Thoracic aorta (tissue), 2 donors: ENCODE results near the gene PARG. TPM values are rescaled to one million over a fixed set of nuclear protein-coding genes. Genes with fewer than 3 reads are reported as not detected.
"Not testable (repeated sequence)": the region's sequence is repeated elsewhere in the genome, so short reads cannot be mapped to it uniquely, and the experiment has no call there.

ENCODE experiments used
- ATAC-seq: fragments of 150-250 bp; one replicate; pipeline ENCODE4 v1.8.0; 2017; ENCODE audit warnings: low read depth; ENCODE audit not compliant: insufficient number of reproducible peaks, low FRiP score
- DNase-seq: peaks from one replicate; pipeline ENCODE4 v3.0.0-alpha.2; 2020; ENCODE audit warnings: low spot score
- H3K27ac ChIP-seq, 2 donors: fragments of 200-600 bp; sonication (generic); 1 replicate in 1 of 2; 2 replicates in 1 of 2; pipeline ENCODE4 v1.5.1; 2016; ENCODE audit warnings: mild to moderate bottlenecking in 2 of 2, moderate library complexity in 2 of 2
- H3K27me3 ChIP-seq: fragments of 200-600 bp; sonication (generic); replicated peaks from 2 replicates; pipeline ENCODE4 v1.6.0; 2016; ENCODE audit warnings: mild to moderate bottlenecking; ENCODE audit not compliant: insufficient read depth
- H3K36me3 ChIP-seq: fragments of 200-600 bp; sonication (generic); one replicate; pipeline ENCODE4 v1.5.1; 2016
- H3K4me1 ChIP-seq, 2 donors: fragments of 200-600 bp; sonication (generic); 1 replicate in 1 of 2; 2 replicates in 1 of 2; pipeline versions ENCODE4 v1.5.1 to v1.6.0; 2016; ENCODE audit warnings: low read depth in 2 of 2, mild to moderate bottlenecking in 1 of 2; ENCODE audit not compliant: control insufficient read depth in 1 of 2
- H3K4me3 ChIP-seq: fragments of 200-600 bp; sonication (generic); 2 replicates; pipeline ENCODE4 v1.5.1; 2016; ENCODE audit warnings: mild to moderate bottlenecking
- H3K9me3 ChIP-seq: fragments of 200-600 bp; sonication (generic); 2 replicates; pipeline ENCODE4 v1.5.1; 2016
- total RNA-seq, 2 donors: library from RNA; depleted of rRNA; stranded (reverse); fragments of >200 nt; gene quantifications; one replicate each; pipeline versions ENCODE4 v1.1.0 to v1.2.3, GENCODE V29; 2016

PARG gene
- total RNA-seq, 2 donors from 2014 or later = 24.0 to 62.9 TPM

DNA sequence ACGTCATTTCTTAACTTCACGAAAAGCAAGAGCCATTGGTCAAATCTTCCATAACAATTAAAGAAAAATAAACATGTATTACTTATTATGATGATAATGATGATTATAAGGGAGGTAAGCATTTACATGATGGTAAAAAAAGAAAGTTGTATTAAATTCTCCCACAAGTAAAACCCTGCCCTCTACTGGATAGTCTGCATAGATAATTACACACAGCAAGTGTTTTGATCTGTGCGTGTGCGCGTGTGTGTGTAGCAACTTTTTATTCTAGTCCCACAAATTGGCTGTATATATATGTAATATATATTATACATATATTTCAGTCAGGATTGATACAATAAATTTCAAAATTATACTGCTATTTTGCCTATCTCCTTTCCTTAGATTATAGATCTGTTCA is 51.8 kb downstream of the PARG start:
- not testable (repeated sequence) for H3K27me3 ChIP-seq, DNase-seq, H3K27ac ChIP-seq, H3K9me3 ChIP-seq, H3K4me3 ChIP-seq, ATAC-seq, H3K4me1 ChIP-seq, H3K36me3 ChIP-seq

DNA sequence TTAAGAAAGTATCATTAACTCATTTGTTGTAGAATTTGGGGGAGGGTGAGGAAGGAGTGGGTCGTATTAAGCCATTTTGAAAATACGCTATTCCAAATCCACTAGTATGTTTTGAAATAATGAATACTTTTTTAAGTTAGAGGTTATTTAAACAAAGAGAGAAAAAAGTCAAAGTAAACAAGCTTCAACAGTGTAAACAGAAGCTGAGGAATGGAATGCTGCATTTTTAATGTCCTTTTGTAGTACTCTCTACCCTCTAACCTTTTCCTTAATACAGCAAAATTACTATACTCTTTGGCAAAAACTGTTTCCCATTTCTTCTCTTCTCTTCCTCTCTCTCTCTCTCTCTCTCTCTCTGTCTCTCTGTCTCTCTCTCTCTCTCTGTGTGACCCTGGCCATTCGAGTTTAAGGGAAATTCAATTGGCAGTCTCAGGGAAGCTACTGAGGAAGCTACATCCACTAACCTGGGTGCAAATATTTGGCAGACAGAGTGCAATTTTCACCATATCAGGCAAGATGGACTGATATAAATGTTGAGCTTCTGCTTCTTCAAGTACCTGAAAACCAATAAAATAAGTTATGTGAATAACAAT is 57.0 kb downstream of the PARG start:
- not testable (repeated sequence) for ATAC-seq, H3K27ac ChIP-seq, H3K4me1 ChIP-seq, H3K27me3 ChIP-seq, H3K9me3 ChIP-seq, H3K4me3 ChIP-seq, H3K36me3 ChIP-seq, DNase-seq

DNA sequence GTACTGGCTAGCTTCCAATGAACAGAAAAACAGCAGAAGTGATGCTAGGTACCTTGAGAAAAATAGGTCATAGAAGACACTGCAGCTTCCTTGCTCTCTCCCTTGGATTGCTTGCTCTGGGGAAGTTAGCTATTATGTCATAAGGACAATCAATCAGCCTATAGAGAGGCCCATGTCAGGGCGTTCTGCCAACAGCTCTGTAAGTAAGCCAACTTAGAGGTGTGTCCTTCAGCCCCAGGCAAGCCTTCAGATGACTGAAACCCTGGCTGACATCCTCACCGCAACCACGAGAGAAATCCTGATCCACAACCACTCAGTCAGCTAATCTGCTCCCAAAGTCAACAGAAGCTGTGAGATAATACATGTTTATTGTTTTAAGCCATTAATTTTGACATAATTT is 58.0 kb downstream of the PARG start:
- not testable (repeated sequence) for H3K4me3 ChIP-seq, DNase-seq, H3K4me1 ChIP-seq, H3K36me3 ChIP-seq, H3K27me3 ChIP-seq, H3K9me3 ChIP-seq, H3K27ac ChIP-seq, ATAC-seq

DNA sequence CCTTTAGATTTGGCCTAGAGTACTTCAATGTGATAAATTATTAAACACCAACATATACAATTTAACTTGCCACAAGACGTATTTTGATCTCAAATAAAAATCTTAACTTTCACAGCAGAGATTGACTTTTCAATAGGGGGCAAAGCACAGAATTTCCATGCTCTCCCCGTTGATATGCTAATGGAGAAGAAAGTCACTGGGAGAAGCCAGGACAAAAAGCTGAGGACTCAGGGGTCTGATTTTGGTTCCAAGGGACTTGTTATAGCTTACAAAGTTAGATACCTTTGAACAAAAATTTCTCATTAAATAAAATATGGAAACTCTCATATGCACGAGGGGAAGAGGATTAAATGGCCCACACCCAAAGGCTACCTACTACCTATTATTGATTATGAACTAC is 59.5 kb downstream of the PARG start:
- DNase-seq, ATAC-seq, H3K4me3 ChIP-seq, H3K4me1 ChIP-seq, H3K27me3 ChIP-seq, H3K36me3 ChIP-seq, H3K27ac ChIP-seq, H3K9me3 ChIP-seq: not testable (repeated sequence)

DNA sequence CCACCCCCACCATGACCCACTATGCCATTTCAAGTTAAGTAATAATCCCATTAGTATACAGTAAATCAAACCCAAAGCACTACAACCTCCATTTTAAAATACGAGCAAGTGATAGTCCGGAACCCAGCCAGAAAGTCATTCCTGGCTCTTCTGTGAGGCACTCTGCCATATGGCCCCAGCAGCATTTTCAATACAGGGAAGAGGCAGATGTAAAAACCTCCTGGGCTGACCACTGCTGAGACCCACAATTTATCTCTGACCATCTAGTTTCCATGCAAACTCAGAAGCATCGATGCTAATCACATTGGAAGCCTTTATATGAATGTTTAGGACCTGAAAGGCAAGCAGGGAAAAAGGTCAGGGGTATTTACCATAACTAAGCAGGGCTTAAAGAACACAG is 69.1 kb downstream of the PARG start:
- not testable (repeated sequence) for H3K4me3 ChIP-seq, ATAC-seq, H3K36me3 ChIP-seq, H3K4me1 ChIP-seq, DNase-seq, H3K27me3 ChIP-seq, H3K27ac ChIP-seq, H3K9me3 ChIP-seq

DNA sequence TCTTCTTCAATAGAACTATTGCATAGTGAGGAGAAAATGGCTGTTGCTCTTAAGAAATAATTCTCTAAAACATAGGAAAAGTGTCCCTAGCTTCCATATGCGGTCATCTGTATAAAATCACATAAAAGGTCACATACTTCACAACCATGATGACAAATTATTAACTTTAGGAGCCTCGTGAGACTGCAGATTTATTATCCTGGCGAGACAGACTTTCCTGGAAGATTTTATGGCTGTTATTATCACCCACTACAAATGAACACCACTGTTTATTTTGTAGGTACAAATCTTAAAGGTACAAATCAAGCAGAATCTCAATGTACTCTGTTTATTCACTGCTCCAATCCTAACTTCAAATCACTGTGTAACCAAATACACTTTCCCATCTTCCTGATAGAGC is 70.4 kb downstream of the PARG start:
- not testable (repeated sequence) for H3K4me3 ChIP-seq, DNase-seq, H3K9me3 ChIP-seq, ATAC-seq, H3K4me1 ChIP-seq, H3K36me3 ChIP-seq, H3K27ac ChIP-seq, H3K27me3 ChIP-seq

DNA sequence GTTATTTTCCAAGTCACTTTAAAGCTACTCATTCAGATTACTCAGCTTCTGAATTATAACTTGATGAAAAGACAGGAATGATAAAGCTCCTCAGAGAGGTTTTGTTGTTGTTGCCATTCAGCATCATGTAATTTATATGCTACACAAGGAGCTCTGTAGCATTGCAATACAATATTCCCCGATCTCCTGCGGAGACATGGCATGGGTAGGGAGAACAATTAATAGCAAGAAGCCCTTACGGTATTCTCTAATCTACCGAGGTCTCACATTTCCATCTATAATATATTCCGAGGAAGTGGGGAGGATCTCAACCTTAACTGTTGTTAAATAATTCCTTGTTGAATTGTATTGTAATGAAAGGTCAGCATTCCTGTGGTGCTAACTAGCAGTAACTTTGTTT is 81.9 kb downstream of the PARG start:
- H3K36me3 ChIP-seq, H3K27me3 ChIP-seq, H3K9me3 ChIP-seq, H3K27ac ChIP-seq, ATAC-seq, H3K4me3 ChIP-seq, H3K4me1 ChIP-seq, DNase-seq: not testable (repeated sequence)

DNA sequence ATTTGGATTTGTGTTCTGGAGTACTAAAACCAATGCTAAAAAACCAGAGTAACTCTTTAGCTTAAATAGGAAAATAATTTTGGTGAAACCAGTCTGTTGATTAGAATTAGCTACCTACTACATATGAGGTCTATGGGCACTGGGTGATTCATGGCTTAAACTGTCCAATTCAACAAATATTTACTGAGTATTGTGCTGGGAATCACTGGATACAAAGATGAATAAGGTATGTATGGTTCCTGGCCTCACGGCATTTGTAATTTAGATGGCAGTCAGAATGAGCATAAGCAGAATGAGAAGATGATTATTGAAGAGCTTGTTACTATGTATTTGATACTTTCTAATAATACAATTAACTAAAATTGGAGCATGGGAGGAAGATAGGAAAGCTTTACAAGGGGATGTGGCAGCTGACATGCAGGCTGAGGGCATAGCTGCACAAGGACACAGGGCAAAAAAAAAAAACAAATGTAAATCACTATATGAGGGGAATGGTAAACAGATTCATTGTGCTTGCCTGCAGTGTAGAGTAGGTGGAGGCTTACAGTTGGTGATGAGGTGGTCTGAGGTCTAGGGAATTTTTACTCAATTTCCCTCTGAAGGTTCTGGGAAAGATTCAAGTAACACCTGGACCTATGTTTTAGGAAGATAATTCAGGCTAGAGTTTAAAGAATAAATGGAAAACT is 83.0 kb downstream of the PARG start:
- H3K9me3 ChIP-seq, H3K4me1 ChIP-seq, H3K36me3 ChIP-seq, H3K27ac ChIP-seq, H3K27me3 ChIP-seq, DNase-seq, ATAC-seq, H3K4me3 ChIP-seq: not testable (repeated sequence)

DNA sequence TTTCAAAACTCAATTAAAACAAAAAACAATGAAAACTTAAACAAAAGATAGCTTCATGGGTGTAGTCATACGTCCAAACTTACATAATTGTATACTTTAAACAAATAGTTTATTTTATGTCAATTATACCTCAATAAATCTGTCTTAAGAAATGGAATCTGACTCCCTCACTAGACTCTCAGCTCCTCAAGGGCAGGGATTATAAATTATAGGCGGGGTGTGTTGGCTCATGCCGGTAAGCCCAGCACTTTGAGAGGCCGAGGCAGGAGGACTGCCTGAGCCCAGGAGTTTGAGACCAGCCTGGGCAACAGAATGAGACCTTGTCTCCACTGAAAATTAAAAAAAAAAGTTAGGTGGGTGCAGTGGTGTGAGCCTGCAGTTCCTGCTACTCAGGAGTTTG is 92.3 kb downstream of the PARG start:
- H3K27me3 ChIP-seq, H3K36me3 ChIP-seq, DNase-seq: not testable (repeated sequence)

More for the DNA sequence above, 92.3 kb downstream of the PARG start:
- ATAC-seq, H3K27ac ChIP-seq, H3K4me3 ChIP-seq, H3K4me1 ChIP-seq, H3K9me3 ChIP-seq: not testable (repeated sequence)
